CD14-positive monocyte (primary cell): ENCODE data around the gene MPND. TPM values are rescaled to one million over a fixed set of nuclear protein-coding genes. Genes with fewer than 3 reads are reported as not detected.
A peak's percentile ranks its signal among the peaks of the same experiment; 100 is the strongest.

Source experiments
- DNase-seq, 3 donors: peaks; one replicate each; pipeline ENCODE4 v3.0.0-alpha.2; 2011 to 2022
- H2AFZ ChIP-seq: 2 replicates; pipeline ENCODE4 v1.6.0; 2012; ENCODE audit warnings: mild to moderate bottlenecking, low read depth, low read length, inconsistent platforms; ENCODE audit not compliant: insufficient read depth, poor library complexity, severe bottlenecking
- H3K27ac ChIP-seq, 2 donors: 1 replicate in 1 of 2; 2 replicates in 1 of 2; pipeline ENCODE4 v1.5.1; 2012 to 2013; ENCODE audit warnings: low read length in 2 of 2, control low read depth in 1 of 2, inconsistent platforms in 1 of 2, low read depth in 1 of 2, mild to moderate bottlenecking in 1 of 2
- H3K27me3 ChIP-seq, 2 donors: one replicate each; pipeline versions ENCODE4 v1.6.0 to v1.6.1; 2011 to 2013; ENCODE audit warnings: low read length in 2 of 2; ENCODE audit not compliant: control insufficient read depth in 2 of 2, insufficient read depth in 2 of 2
- H3K36me3 ChIP-seq, 2 donors: replicated peaks in 1 of 2; 1 replicate in 1 of 2; 2 replicates in 1 of 2; pipeline versions ENCODE4 v1.5.1 to v1.6.1; 2012 to 2013; ENCODE audit warnings: low read length in 2 of 2, control low read depth in 1 of 2, inconsistent platforms in 1 of 2, mild to moderate bottlenecking in 1 of 2; ENCODE audit not compliant: insufficient read depth in 2 of 2, control insufficient read depth in 1 of 2
- H3K4me1 ChIP-seq, 2 donors: 1 replicate in 1 of 2; 2 replicates in 1 of 2; pipeline versions ENCODE4 v1.5.1 to v1.6.1; 2012 to 2013; ENCODE audit warnings: low read length in 2 of 2, control low read depth in 1 of 2, inconsistent platforms in 1 of 2, mild to moderate bottlenecking in 1 of 2, moderate library complexity in 1 of 2; ENCODE audit not compliant: insufficient read depth in 2 of 2, control insufficient read depth in 1 of 2
- H3K4me2 ChIP-seq: replicated peaks from 2 replicates; pipeline ENCODE3; 2012; ENCODE audit warnings: low read length, moderate library complexity, mild to moderate bottlenecking; ENCODE audit not compliant: poor library complexity, severe bottlenecking; ENCODE audit errors: extremely low read depth
- H3K4me3 ChIP-seq, 3 experiments: fragments of 200-600 bp in 1 of 3; sonication (generic) in 1 of 3; replicated peaks in 1 of 3; 1 replicate in 2 of 3; 2 replicates in 1 of 3; pipeline ENCODE4 v1.5.1; 2011 to 2013; ENCODE audit warnings: low read length in 3 of 3, mild to moderate bottlenecking in 3 of 3, control low read depth in 2 of 3, low read depth in 2 of 3, inconsistent platforms in 1 of 3, moderate library complexity in 1 of 3
- H3K79me2 ChIP-seq: 2 replicates; pipeline ENCODE4 v1.6.0; 2012; ENCODE audit warnings: mild to moderate bottlenecking, control low read depth, inconsistent platforms, low read length, moderate library complexity; ENCODE audit not compliant: insufficient read depth
- H3K9ac ChIP-seq: 2 replicates; pipeline ENCODE4 v1.6.0; 2017; ENCODE audit warnings: low read length, mild to moderate bottlenecking; ENCODE audit not compliant: insufficient read depth, poor library complexity, severe bottlenecking
- H3K9me3 ChIP-seq, 2 donors: replicated peaks in 1 of 2; 1 replicate in 1 of 2; 2 replicates in 1 of 2; pipeline versions ENCODE4 v1.5.1 to v1.6.1; 2012 to 2013; ENCODE audit warnings: low read length in 2 of 2, control low read depth in 1 of 2; ENCODE audit not compliant: control insufficient read depth in 1 of 2, insufficient read depth in 1 of 2
- H4K20me1 ChIP-seq: 2 replicates; pipeline ENCODE4 v1.6.0; 2012; ENCODE audit warnings: mild to moderate bottlenecking, low read length, control low read depth, moderate library complexity; ENCODE audit not compliant: insufficient read depth
- H3K27ac Mint-ChIP-seq, 7 donors: one replicate each; pipeline ENCODE4 v1.8.0; 2020; ENCODE audit warnings: mild to moderate bottlenecking in 7 of 7, mixed read lengths in 7 of 7, moderate library complexity in 6 of 7, inconsistent platforms in 2 of 7
- H3K27me3 Mint-ChIP-seq, 3 donors: one replicate each; pipeline ENCODE4 v1.8.0; 2021 to 2022; ENCODE audit warnings: low read depth in 3 of 3, mild to moderate bottlenecking in 3 of 3, mixed read lengths in 3 of 3, moderate library complexity in 3 of 3, inconsistent platforms in 1 of 3
- H3K36me3 Mint-ChIP-seq, 2 donors: one replicate each; pipeline ENCODE4 v1.8.0; 2020; ENCODE audit warnings: mixed read lengths in 2 of 2, inconsistent platforms in 1 of 2, mild to moderate bottlenecking in 1 of 2
- H3K4me1 Mint-ChIP-seq: one replicate; pipeline ENCODE4 v1.8.0; 2020; ENCODE audit warnings: mild to moderate bottlenecking, mixed read lengths
- H3K4me3 Mint-ChIP-seq, 2 donors: one replicate each; pipeline ENCODE4 v1.8.0; 2020; ENCODE audit warnings: mild to moderate bottlenecking in 2 of 2, mixed read lengths in 2 of 2, moderate library complexity in 1 of 2
- H3K9me3 Mint-ChIP-seq, 7 donors: one replicate each; pipeline ENCODE4 v1.8.0; 2020 to 2022; ENCODE audit warnings: mixed read lengths in 7 of 7, mild to moderate bottlenecking in 6 of 7, moderate library complexity in 6 of 7, inconsistent platforms in 2 of 7
- WGBS: methylation state at CpG from one replicate; pipeline ENCODE4 v1.1.5; 2013; ENCODE audit warnings: missing lambda C conversion rate; ENCODE audit not compliant: insufficient coverage; 5-methylcytosine and 5-hydroxymethylcytosine counted together
- intact Hi-C, 2 donors: fragments of 100-400 bp; cut with micrococcal nuclease; formaldehyde crosslinking; loops; one replicate each; pipeline versions ENCODE4 v1.15.0 to v1.15.1; 2023
- polyA plus RNA-seq, 3 donors: library from polyadenylated mRNA; depleted of rRNA in 1 of 3; unstranded in 2 of 3; stranded (reverse) in 1 of 3; fragments of 300-500 nt in 2 of 3; fragments of >200 nt in 1 of 3; fragmentation: Illumina TruSeq in 2 of 3; gene quantifications; 1 replicate in 2 of 3; 2 replicates in 1 of 3; pipeline ENCODE4 v1.2.3, GENCODE V29; 2012 to 2021
- TF ChIP-seq, protein P1 (sequence below): fragments of 200-600 bp; IDR thresholded peaks from one replicate; pipeline ENCODE4 v1.8.0; 2022; ENCODE audit warnings: antibody characterized with exemption, mild to moderate bottlenecking

The MPND gene
- polyA plus RNA-seq, 3 donors: 6.5 to 15.9 (median 7.0) TPM

DNA sequence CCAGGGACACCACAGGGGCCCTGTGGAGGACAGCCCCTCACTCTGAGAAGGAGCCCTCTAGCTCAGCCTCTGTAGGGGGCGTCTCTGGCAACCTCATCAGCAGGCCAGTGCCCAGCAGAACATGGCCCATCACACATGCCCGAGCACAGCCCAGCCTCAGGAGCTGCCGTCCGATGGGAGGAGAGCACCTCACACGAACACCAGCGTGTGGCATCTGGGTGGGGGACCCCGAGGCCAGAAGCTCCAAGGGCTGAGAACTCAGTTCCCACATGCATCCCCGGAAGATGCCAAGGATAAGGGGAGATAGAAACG is 45.7 kb downstream of the MPND start:
- Histone ChIP-seq H3K4me3 (no peak overlapping the region), H2AFZ (no peak overlapping the region), H3K4me2 (no peak overlapping the region), H3K36me3 (peaks cover 26 to 49% of the 10 kb centered on the region in 2 donors), H3K9me3 (no peaks in the 10 kb centered on the region), H3K27ac (peak overlapping the region in 1 of 2 donors; percentile 3), H3K4me1 (peaks cover 26 to 28% of the 10 kb centered on the region in 2 donors), H3K9ac (no peak overlapping the region), H3K79me2 (peaks cover 99% of the 10 kb centered on the region), H3K27me3 (no peaks in the 10 kb centered on the region), H4K20me1 (peaks cover 99% of the 10 kb centered on the region)
- WGBS: 95% methylated on average over 9 of the region's 9 CpGs
- Mint-ChIP-seq H3K27ac (peak overlapping the region in 1 of 7 donors; percentile 58), H3K4me3 (no peak overlapping the region), H3K27me3 (peaks cover 0 to 2% (median 0%) of the 10 kb centered on the region in 3 donors), H3K9me3 (peaks cover 0 to 2% (median 0%) of the 10 kb centered on the region in 7 donors), H3K36me3 (peaks cover 23 to 67% of the 10 kb centered on the region in 2 donors), H3K4me1 (peaks cover 39% of the 10 kb centered on the region)
- intact Hi-C loops: no loop called here
- DNase-seq: no peak
- TF ChIP-seq, protein P1, sequence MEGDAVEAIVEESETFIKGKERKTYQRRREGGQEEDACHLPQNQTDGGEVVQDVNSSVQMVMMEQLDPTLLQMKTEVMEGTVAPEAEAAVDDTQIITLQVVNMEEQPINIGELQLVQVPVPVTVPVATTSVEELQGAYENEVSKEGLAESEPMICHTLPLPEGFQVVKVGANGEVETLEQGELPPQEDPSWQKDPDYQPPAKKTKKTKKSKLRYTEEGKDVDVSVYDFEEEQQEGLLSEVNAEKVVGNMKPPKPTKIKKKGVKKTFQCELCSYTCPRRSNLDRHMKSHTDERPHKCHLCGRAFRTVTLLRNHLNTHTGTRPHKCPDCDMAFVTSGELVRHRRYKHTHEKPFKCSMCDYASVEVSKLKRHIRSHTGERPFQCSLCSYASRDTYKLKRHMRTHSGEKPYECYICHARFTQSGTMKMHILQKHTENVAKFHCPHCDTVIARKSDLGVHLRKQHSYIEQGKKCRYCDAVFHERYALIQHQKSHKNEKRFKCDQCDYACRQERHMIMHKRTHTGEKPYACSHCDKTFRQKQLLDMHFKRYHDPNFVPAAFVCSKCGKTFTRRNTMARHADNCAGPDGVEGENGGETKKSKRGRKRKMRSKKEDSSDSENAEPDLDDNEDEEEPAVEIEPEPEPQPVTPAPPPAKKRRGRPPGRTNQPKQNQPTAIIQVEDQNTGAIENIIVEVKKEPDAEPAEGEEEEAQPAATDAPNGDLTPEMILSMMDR: no peak

DNA sequence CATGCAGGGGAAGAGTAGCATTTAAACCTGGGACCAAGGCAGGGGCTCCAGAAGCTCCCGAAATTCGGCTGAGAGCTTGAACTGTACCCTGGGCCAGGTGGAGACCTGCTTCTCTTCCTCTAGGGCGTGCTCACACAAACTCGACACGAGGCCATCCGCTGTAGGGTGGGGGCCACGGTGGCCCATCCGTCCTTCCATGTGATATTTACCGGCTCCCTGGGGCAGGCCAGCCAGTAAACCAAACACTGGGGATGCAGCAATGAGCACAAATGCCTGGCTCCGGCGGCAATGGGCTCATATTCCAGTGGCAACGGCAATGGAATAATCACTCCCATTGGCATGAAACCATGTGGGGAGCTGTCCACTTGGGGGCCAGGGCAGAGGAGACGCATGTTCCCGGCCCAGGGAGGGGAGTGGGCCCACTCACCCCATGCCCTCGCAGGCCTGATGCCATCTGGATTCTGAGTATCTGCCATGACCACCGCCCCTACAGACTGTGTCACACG is 46.2 kb downstream of the MPND start:
- peak overlapping the region; percentile 53 to 83 for H3K27ac ChIP-seq
- no peak overlapping the region for H3K9ac ChIP-seq
- Mint-ChIP-seq H3K9me3 (peaks cover 0 to 2% (median 0%) of the 10 kb centered on the region in 7 donors), H3K36me3 (peaks cover 25 to 69% of the 10 kb centered on the region in 2 donors), H3K27me3 (peaks cover 0 to 2% (median 0%) of the 10 kb centered on the region in 3 donors), H3K4me1 (peaks cover 44% of the 10 kb centered on the region), H3K4me3 (no peak overlapping the region), H3K27ac (peak overlapping the region; percentile 72 to 91 (median 82))
- no peak for DNase-seq
- peaks cover 99% of the 10 kb centered on the region for H3K79me2 ChIP-seq
- TF ChIP-seq, protein P1: no peak
- no peak overlapping the region for H3K4me2 ChIP-seq
- H3K4me1 ChIP-seq: peaks cover 26 to 28% of the 10 kb centered on the region in 2 donors
- no peaks in the 10 kb centered on the region for H3K27me3 ChIP-seq
- no peaks in the 10 kb centered on the region for H3K9me3 ChIP-seq
- H3K4me3 ChIP-seq: no peak overlapping the region
- H2AFZ ChIP-seq: no peak overlapping the region
- 91% methylated on average over 17 of the region's 17 CpGs for WGBS
- peaks cover 24 to 49% of the 10 kb centered on the region in 2 donors for H3K36me3 ChIP-seq
- H4K20me1 ChIP-seq: peaks cover 99% of the 10 kb centered on the region
- intact Hi-C loops: no loop called here
